ENCODE results near the gene PLEKHA5. TPM values are rescaled to one million over a fixed set of nuclear protein-coding genes. Genes with fewer than 3 reads are reported as not detected.

Gene PLEKHA5
- total RNA-seq, 1 donor from 2014 or later: 32.3 TPM

DNA sequence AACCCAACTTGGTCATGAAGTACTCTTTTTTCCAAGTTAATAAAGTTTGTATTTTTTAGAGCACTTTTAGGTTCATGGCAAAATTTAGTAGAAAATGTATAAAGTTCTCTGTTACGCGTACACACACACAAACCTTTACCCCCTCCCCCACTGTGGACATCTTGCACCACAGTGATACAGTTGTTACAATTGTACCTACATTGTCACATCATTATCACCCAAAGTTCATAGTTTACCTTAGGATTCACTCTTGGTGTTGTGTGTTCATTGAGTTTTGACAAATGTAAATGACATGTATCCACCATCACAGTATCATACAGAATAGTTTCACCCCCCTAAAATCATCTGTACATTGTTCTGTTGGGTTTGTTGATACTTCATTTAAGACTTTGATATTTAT is 23.9 kb downstream of the PLEKHA5 start:
- Mint-ChIP-seq H3K36me3 (ENCODE audit: unreplicated experiment) (peaks cover 23% of the 10 kb centered on the region), H3K9me3 (ENCODE audit: unreplicated experiment) (peaks cover 4% of the 10 kb centered on the region), H3K27ac (ENCODE audit: unreplicated experiment) (no peak overlapping the region), H3K27me3 (ENCODE audit: unreplicated experiment) (no peaks in the 10 kb centered on the region), H3K4me1 (ENCODE audit: unreplicated experiment) (peaks cover 39% of the 10 kb centered on the region), H3K4me3 (ENCODE audit: unreplicated experiment) (no peak overlapping the region)
- no peak for DNase-seq (ENCODE audit: extremely low spot score, unreplicated experiment)
- TF ChIP-seq, protein P1, sequence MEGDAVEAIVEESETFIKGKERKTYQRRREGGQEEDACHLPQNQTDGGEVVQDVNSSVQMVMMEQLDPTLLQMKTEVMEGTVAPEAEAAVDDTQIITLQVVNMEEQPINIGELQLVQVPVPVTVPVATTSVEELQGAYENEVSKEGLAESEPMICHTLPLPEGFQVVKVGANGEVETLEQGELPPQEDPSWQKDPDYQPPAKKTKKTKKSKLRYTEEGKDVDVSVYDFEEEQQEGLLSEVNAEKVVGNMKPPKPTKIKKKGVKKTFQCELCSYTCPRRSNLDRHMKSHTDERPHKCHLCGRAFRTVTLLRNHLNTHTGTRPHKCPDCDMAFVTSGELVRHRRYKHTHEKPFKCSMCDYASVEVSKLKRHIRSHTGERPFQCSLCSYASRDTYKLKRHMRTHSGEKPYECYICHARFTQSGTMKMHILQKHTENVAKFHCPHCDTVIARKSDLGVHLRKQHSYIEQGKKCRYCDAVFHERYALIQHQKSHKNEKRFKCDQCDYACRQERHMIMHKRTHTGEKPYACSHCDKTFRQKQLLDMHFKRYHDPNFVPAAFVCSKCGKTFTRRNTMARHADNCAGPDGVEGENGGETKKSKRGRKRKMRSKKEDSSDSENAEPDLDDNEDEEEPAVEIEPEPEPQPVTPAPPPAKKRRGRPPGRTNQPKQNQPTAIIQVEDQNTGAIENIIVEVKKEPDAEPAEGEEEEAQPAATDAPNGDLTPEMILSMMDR (IDR thresholded peaks at IDR 0.05): no peak

DNA sequence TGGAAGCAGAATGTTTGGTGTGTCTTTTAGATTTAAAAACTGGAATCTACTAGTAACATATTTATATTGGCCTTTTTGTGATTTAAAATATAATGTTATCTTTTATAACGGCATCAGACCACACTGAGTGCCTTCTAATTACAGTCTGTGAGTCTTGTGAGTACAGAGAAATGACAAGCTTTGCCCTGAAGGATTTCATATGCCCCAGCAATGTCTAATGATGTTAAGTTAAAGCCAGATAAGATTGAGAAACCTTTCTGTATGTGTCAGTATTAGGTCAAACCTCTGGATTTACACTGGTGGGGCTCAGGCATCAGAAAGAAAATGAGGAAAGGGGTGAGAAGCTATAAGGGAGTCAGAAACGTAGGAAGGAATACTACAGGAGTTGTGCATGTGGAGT is 25.2 kb downstream of the PLEKHA5 start:
- Mint-ChIP-seq H3K4me3 (ENCODE audit: unreplicated experiment) (no peak overlapping the region), H3K4me1 (ENCODE audit: unreplicated experiment) (peaks cover 50% of the 10 kb centered on the region), H3K36me3 (ENCODE audit: unreplicated experiment) (peaks cover 18% of the 10 kb centered on the region), H3K9me3 (ENCODE audit: unreplicated experiment) (peaks cover 4% of the 10 kb centered on the region), H3K27me3 (ENCODE audit: unreplicated experiment) (no peaks in the 10 kb centered on the region), H3K27ac (ENCODE audit: unreplicated experiment) (no peak overlapping the region)
- DNase-seq (ENCODE audit: extremely low spot score, unreplicated experiment): no peak
- TF ChIP-seq, protein P1 (IDR thresholded peaks at IDR 0.05): no peak

DNA sequence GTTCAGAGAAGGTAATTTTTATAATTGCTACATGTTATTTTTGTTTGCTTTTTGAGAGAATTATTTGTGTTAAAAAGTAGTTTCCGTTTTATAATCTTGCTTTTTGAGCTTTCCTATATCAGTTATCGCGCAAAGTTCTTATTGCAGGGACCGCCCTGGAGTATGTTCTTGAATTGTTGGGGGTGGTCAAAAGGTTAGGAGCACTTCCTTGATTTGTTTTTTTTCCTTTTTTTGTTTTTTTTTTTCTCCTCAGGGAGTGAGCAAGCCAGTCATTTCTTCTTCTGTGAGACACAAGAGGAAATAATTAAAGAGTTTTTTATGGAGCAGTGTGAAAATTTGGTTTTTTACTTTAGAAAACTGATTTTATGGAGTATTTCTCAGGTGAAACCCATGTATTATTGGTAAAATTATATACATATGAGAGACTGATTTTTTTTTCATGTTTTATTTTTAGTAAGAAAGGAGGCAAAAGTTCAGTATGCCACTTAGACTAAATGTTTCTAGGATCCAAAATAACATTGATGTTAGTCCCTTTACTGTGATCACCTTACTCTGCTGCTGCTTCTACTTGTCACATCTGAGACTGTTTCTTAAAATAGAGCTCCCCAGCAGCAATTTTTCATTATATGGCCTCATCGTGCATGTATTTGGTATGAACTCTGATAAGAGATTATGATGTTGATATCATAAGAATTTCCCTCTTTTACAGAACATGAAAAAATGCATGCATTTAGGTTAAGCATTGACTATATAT is 26.6 kb downstream of the PLEKHA5 start:
- Mint-ChIP-seq H3K4me1 (ENCODE audit: unreplicated experiment) (peaks cover 46% of the 10 kb centered on the region), H3K27ac (ENCODE audit: unreplicated experiment) (peak overlapping the region; percentile 61), H3K9me3 (ENCODE audit: unreplicated experiment) (peaks cover 4% of the 10 kb centered on the region), H3K4me3 (ENCODE audit: unreplicated experiment) (no peak overlapping the region), H3K27me3 (ENCODE audit: unreplicated experiment) (no peaks in the 10 kb centered on the region), H3K36me3 (ENCODE audit: unreplicated experiment) (peaks cover 11% of the 10 kb centered on the region)
- DNase-seq (ENCODE audit: extremely low spot score, unreplicated experiment): no peak
- TF ChIP-seq, protein P1 (IDR thresholded peaks at IDR 0.05): no peak

DNA sequence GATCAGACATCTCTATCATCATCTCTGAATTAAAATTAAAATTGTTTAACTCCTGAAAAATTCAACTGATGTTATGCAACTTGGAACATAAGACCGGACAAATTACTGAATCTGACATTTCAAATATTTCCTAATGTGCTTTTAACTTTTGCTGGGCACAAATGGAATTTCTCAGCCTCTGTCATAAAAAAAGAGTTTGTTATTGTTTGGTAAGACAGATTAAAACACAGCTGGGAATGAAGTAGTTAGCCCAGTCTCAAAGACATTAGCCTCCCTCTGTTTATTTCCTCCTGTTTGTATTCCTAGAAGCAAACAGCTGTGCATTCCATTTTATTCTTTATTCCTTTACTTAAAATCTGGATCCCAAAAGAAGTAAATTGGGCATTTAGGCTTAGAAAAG is 29.4 kb downstream of the PLEKHA5 start:
- H3K9me3 Mint-ChIP-seq (ENCODE audit: unreplicated experiment): peaks cover 5% of the 10 kb centered on the region
- peaks cover 40% of the 10 kb centered on the region for H3K4me1 Mint-ChIP-seq (ENCODE audit: unreplicated experiment)
- H3K27ac Mint-ChIP-seq (ENCODE audit: unreplicated experiment): no peak overlapping the region
- no peak overlapping the region for H3K4me3 Mint-ChIP-seq (ENCODE audit: unreplicated experiment)
- TF ChIP-seq, protein P1 (IDR thresholded peaks at IDR 0.05): no peak
- peaks cover 11% of the 10 kb centered on the region for H3K36me3 Mint-ChIP-seq (ENCODE audit: unreplicated experiment)
- no peak for DNase-seq (ENCODE audit: extremely low spot score, unreplicated experiment)
- no peaks in the 10 kb centered on the region for H3K27me3 Mint-ChIP-seq (ENCODE audit: unreplicated experiment)

DNA sequence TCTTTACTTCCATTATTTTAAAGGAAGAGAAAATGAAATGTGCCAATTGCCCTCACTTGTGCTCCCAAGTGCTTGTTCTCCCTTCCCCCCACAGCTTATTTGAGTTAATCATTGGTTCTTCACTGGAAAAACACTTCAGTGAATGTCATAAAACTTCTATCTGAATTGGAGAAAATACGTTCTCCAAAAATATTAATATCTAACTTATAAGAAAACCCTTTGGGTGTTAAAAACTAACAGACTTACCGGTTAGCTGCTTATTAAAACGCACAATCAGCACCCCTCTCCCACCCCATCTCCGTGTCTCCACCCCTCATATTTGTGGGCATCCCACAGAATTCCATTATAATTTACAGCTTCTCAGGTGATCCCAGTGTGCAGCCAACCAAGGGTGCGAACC is 31.7 kb downstream of the PLEKHA5 start:
- Mint-ChIP-seq H3K9me3 (ENCODE audit: unreplicated experiment) (peaks cover 8% of the 10 kb centered on the region), H3K36me3 (ENCODE audit: unreplicated experiment) (peaks cover 15% of the 10 kb centered on the region), H3K4me1 (ENCODE audit: unreplicated experiment) (peaks cover 27% of the 10 kb centered on the region), H3K27me3 (ENCODE audit: unreplicated experiment) (no peaks in the 10 kb centered on the region), H3K27ac (ENCODE audit: unreplicated experiment) (no peak overlapping the region), H3K4me3 (ENCODE audit: unreplicated experiment) (no peak overlapping the region)
- TF ChIP-seq, protein P1 (IDR thresholded peaks at IDR 0.05): no peak
- no peak for DNase-seq (ENCODE audit: extremely low spot score, unreplicated experiment)

All from osteocyte (in vitro differentiated cells).